Activated CD4-positive, alpha-beta T cell treated with anti-CD3 and anti-CD28 coated beads, Interleukin-2, amount 50 U/mL, for 24 hours (primary cell): ENCODE data around the gene SIGLEC12.
A peak's percentile ranks its signal among the peaks of the same experiment; 100 is the strongest.
"Not testable (repeated sequence)": the region's sequence is repeated elsewhere in the genome, so short reads cannot be mapped to it uniquely, and the experiment has no call there.

ENCODE experiments used
- DNase-seq, 2 donors: peaks; one replicate each; pipeline ENCODE4 v3.0.0-alpha.2; 2020; ENCODE audit warnings: low read depth in 1 of 2, low spot score in 1 of 2

Gene SIGLEC12

GRCh38 chr19:51524666-51525264 lies 23.2 kb upstream of the SIGLEC12 start:
- DNase-seq, result no peak

GRCh38 chr19:51521781-51522180 lies 20.2 kb upstream of the SIGLEC12 start:
- no peak for DNase-seq

DNA sequence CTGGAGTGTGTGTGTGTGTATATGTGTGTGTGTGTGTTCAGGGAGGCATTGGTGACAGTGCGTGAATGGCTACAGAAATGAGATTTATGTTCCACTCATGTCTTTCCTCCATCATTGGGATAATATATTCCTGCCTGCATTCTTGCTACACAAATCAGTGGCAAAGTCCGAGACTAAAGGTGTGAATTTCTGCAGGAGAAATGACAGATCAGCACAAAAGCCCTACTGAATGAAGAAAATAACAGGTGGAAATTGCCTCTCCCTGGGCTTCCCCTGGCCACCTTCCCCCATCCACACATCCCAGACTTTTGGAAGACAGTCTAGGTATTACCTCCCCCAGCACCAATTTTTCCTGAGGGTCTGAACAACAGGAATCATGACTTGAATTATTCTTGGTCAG lies 19.8 kb upstream of the SIGLEC12 start:
- DNase-seq, result no peak

GRCh38 chr19:51520728-51521127 lies 19.1 kb upstream of the SIGLEC12 start:
- no peak for DNase-seq

GRCh38 chr19:51514866-51515481 lies 13.4 kb upstream of the SIGLEC12 start:
- peak in 1 of 2 donors; percentile 46 for DNase-seq

GRCh38 chr19:51513968-51514367 lies 12.4 kb upstream of the SIGLEC12 start:
- no peak for DNase-seq

DNA sequence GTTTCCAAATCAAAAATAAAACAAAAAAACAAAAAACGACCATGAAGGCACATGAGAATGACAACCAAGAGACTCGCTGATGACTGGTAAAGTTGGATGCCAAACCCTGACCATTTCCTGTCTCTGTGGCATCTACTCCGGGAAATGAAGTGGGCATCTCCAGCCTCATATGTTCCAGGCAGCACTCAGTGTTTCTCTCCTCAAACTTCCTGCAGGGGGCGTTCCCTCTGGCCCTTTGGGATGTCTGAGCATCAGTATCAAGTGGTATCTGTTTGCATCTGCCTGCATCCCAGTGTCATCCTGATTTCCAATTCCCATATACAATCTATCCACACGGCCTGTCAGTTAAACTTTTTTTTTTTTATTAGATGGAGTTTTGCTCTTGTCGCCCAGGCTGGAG lies 9.8 kb upstream of the SIGLEC12 start:
- no peak for DNase-seq

DNA sequence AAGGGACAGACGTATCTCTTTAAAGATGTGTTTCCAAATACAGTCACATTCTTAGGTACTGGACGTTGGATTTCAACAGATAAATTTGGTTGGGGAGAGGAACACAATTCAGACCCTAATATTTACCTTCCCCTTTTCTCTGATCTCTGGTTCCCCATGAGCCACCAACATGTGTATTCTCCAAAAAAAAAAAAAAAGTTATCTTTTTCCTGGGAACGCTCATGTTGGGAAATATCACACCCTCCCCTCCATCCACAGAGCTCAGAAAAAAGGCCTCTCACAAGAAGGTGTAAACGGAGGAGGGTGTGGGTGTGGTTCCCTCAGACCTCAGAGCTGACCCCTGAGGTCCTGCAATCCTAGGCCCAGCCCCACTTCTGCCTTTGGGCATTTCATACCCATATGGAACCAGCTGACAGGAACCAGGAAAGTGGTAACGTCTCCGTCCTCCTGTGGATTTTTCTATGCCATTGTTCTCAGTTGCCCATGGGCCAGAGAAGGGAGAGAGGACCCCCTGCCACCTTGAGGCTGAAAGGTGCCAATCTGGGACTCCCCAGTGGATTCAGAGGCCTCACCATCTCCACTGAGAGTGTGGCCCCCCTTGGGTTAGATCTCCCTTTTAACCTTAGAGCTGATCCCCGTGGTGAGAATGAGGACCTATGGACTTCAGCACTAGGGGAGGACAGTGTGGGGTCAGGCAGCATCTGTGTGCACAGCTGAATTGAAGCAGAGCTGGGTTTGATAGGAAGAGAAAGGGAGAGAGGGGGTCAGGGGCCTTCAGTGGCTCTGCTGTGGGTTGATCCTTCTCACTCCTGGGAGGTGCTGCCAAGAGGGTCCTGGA lies 8.4 kb upstream of the SIGLEC12 start:
- no peak for DNase-seq

DNA sequence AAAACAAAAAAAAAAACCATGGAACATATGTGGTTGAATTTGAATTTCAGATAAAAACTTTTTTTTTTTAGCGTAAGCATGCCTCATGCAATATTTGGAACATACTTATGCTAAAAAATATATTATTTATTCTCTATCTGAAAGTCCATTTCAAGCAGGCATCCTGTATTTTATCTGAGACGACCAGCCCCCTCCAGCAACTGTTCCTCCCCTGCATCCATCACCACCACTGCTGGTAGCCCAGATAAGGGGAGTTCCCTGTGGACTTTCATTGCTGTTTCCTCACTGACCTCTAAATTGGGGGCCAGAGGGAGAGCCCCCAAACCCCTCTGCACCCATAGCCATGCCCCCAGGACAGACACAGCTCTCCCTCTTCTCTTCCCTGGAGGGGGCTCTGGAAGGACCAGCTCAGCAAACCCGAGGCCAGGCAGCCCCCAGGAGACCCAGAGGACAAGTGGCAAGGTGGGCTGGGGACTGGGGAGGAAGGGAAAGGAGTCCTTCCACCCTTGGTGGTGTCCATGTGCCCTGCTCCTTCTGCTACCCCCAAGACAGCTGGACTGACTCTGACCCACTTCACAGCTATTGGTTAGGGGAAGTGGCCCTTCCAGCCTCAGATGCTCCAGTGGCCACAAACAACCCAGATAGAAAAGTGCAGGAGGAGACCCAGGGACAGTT lies 6.6 kb upstream of the SIGLEC12 start:
- no peak for DNase-seq

DNA sequence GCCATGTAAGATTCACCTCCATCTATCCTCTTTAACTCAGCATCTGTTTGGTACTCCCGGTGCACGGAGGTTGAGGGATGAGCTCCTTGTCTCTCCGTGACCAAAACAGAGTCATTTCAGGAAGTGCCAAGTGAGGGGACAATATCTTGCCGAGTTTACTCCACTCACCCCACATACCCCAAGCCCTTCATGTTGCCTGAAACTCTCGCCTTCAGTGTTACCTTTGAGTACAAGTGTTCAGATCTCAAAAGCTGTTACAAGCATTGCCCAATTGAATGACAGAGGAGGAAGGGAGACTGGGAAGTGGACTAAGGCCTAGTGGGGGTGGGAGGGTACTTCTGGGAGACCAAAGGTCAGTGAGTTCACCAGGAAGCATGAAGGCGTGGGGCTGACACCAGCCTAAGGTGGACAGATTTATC lies 6.0 kb upstream of the SIGLEC12 start:
- DNase-seq, result no peak

DNA sequence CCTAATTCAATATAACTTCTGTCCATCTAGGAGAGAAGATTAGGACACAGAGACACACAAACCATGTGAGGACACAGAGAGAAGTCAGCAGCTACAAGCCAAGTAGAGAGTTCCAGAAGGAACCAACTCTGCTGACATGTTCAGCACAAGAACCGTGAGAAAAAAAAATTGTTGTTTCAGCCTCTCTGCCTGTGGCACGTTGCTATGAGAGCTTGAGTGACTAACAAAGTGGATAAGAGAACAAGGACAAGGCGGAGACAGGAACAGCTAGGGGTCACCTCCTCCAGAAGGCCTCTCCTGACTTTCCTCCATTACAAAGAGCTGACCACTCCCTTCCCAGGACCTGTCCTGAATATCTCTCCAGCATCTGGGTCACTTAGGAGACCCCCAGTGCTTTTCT lies 5.6 kb upstream of the SIGLEC12 start:
- DNase-seq, result no peak

DNA sequence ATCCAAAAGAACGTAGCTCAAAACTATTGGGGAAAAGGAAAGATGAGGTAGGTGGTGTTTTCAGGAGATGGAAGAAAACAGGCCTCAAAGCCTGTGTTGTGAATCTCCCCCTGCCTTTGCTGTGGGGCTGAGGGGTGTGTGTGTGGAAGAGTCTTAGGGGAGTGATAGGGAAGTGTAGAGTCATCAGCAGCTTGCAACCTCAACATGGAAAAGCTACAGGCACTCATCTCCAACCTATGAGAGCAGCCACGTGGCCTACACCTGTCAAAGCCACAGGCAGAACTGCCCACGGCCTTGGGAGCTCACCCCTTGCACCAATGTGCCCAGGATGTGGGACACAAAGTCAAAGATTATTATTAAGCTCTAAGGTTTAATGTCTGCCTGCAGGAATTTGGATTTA lies 4.3 kb upstream of the SIGLEC12 start:
- no peak for DNase-seq

DNA sequence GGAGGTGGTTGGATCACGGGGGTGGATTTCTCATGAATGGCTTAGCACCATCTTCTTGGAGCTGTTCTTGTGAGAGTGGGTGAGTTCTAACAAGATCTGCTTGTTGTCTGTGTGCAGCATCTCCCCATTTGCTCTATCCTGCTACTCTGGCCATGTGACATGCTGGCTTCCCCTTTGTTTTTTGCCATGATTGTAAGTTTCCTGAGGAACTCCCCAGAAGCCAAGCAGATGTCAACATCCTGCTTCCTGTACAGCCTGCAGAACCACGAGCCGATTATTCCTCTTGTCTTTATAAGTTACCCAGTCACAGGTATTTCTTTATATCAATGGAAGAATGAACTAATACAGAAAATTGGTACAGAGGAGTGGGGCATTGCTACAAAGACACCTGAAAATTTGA lies 2.3 kb upstream of the SIGLEC12 start:
- DNase-seq, result no peak

GRCh38 chr19:51503286-51503817 lies 1.8 kb upstream of the SIGLEC12 start:
- no peak for DNase-seq

- DNase-seq, result not testable (repeated sequence)
Measured at GRCh38 chr19:51500931-51501330, 669 bp downstream of the SIGLEC12 start.

GRCh38 chr19:51497666-51498065 lies 3.9 kb downstream of the SIGLEC12 start:
- DNase-seq, result no peak

GRCh38 chr19:51493776-51494175 lies 7.8 kb downstream of the SIGLEC12 start:
- no peak for DNase-seq

GRCh38 chr19:51491586-51491985 lies 10.0 kb downstream of the SIGLEC12 start:
- no peak for DNase-seq

DNA sequence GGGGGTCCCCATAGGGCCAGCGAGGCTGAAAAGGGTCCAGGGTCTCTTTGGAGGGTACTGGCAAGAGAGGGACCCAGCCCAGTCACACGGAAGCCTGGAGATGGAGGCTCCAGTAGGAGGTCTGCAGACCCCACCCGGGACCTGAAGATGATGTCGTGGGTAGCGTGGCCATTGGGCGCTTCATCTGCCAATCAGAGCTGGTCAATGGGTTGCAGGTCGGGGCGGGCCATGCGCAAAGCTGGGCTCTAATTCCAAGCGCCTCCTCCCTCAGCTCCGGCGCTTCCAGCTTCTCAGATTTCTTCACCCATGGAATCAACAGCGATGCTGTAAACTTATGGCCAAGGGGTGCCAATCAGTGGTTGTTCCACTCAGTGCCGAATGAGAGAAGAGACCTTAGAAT lies 10.9 kb downstream of the SIGLEC12 start:
- DNase-seq, result no peak

DNA sequence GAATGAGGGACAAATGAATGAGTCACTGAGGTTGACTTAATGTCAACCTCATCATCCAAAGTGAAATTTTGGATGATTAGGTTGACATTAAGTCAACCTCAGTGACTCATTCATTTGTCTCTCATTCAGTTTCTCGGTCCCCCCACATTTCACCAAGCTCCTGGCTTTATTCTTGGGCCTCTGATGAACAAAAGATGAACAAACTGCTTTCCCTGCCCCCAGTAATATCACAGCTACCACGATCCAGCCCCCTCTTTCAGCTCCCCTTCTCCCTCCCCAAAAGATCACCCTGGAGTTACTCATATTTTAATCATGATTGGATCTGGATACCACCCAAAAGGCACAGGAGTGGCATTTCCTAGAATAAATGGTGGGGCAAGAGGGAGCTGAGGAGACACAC lies 12.5 kb downstream of the SIGLEC12 start:
- peak in 1 of 2 donors; percentile 42 for DNase-seq

DNA sequence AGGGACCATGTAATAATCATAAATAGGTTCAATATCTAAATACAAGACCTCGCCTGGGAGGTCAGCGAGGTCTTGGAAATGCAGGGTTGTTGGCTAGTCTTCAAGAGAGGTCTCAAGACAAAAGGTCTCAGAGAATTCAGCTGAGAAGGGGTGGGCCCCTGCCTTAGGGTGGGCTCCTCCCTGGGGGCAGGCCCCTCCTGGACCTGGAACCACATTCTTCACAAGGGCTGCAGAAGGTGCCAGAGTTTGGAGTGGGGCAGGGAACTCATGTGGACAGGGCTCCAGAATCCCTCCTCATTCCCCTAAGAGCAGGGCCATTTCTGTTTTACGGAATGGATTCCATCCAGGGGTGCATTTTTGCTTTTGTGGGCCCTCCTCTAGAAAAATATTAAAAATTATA lies 13.1 kb downstream of the SIGLEC12 start:
- DNase-seq, result no peak
